Lung (tissue), 12 donors: ENCODE measurements around the gene LCLAT1. TPM values are rescaled to one million over a fixed set of nuclear protein-coding genes. Genes with fewer than 3 reads are reported as not detected.
A peak's percentile ranks its signal among the peaks of the same experiment; 100 is the strongest.

Experiments used
- ATAC-seq: fragments of 200-7000 bp; cut with Tn5 transposase; one replicate; pipeline ENCODE4 v1.9.1; 2020; ENCODE audit warnings: moderate number of reproducible peaks; ENCODE audit not compliant: insufficient read depth, low FRiP score
- DNase-seq, 3 donors: peaks; one replicate each; pipeline ENCODE4 v3.0.0-alpha.2; 2013 to 2017
- H3K27ac ChIP-seq, 2 donors: one replicate each; pipeline ENCODE4 v1.5.1; 2013; ENCODE audit warnings: mild to moderate bottlenecking in 2 of 2, moderate library complexity in 2 of 2, control low read depth in 1 of 2, inconsistent platforms in 1 of 2, low read depth in 1 of 2, low read length in 1 of 2
- H3K27me3 ChIP-seq, 3 donors: one replicate each; pipeline ENCODE4 v1.5.1; 2013; ENCODE audit warnings: low read length in 2 of 3; ENCODE audit not compliant: control insufficient read depth in 3 of 3, insufficient read depth in 3 of 3
- H3K36me3 ChIP-seq, 4 donors: one replicate each; pipeline ENCODE4 v1.5.1; 2013; ENCODE audit warnings: low read length in 4 of 4, mild to moderate bottlenecking in 1 of 4, moderate library complexity in 1 of 4; ENCODE audit not compliant: control insufficient read depth in 4 of 4, insufficient read depth in 4 of 4
- H3K4me1 ChIP-seq, 5 donors: one replicate each; pipeline ENCODE4 v1.5.1; 2013; ENCODE audit warnings: low read length in 5 of 5, mild to moderate bottlenecking in 2 of 5, moderate library complexity in 1 of 5; ENCODE audit not compliant: control insufficient read depth in 5 of 5, insufficient read depth in 5 of 5
- H3K4me3 ChIP-seq: one replicate; pipeline ENCODE4 v1.5.1; 2013; ENCODE audit warnings: mild to moderate bottlenecking, control low read depth, moderate library complexity
- H3K9ac ChIP-seq, 2 donors: one replicate each; pipeline ENCODE4 v1.5.1; 2013; ENCODE audit warnings: low read length in 2 of 2, control low read depth in 1 of 2; ENCODE audit not compliant: insufficient read depth in 1 of 2
- H3K9me3 ChIP-seq, 4 donors: one replicate each; pipeline ENCODE4 v1.5.1; 2013; ENCODE audit warnings: low read length in 3 of 4, mild to moderate bottlenecking in 1 of 4, moderate library complexity in 1 of 4; ENCODE audit not compliant: control insufficient read depth in 4 of 4, insufficient read depth in 3 of 4
- WGBS, 2 donors: extraction: QIAGEN DNeasy Blood & Tissue Kit; methylation state at CpG; one replicate each; pipeline ENCODE4 v1.1.7; 2013; 5-methylcytosine and 5-hydroxymethylcytosine counted together
- polyA plus RNA-seq, 2 donors: library from polyadenylated mRNA; stranded (reverse); fragments of 200-250 nt; gene quantifications; one replicate each; pipeline ENCODE4 v1.2.1, GENCODE V29; 2013
- total RNA-seq, 2 donors: library from RNA; depleted of rRNA in 1 of 2; stranded (reverse); fragments of >200 nt in 1 of 2; gene quantifications; one replicate each; pipeline ENCODE4 v1.2.1, GENCODE V29; 2014 to 2021
- TF ChIP-seq, protein P1 (sequence below): IDR thresholded peaks from 2 replicates; pipeline ENCODE4 v1.5.1; 2012; ENCODE audit warnings: mild to moderate bottlenecking; ENCODE audit errors: control extremely low read depth, extremely low read depth
- donor health status: control.
- donor health status: control.
- donor health status: Bipolar disorder and iron deficiency.
- donor health status: healthy.
- donor health status: DM: yes; HTN: yes; CAD: no.

The LCLAT1 gene
- total and polyA plus RNA-seq, 4 donors, result 2.4 to 24.2 (median 10.8) TPM

DNA sequence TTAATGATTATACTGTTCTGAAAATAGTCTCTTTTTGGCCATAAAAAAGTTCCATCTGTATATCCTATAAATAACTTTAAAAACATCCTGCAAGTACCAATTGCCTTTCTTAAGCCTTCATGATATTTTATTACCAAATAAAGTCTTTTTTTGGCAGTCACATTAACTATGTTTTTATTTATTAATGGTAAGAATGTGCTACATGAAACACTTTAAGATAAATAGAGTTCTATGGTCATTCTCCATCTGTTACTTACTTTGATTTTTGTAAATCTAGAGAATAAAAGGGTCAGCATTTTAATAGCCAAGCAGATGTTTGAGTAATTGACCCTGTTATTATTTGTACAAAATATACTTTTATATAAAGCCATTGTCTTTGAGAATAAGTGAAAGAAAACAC is 52.6 kb downstream of the LCLAT1 start:
- Histone ChIP-seq H3K27ac (no peak overlapping the region), H3K9me3 (peaks cover 0 to 9% (median 4%) of the 10 kb centered on the region in 4 donors), H3K4me1 (peaks cover 0 to 18% (median 5%) of the 10 kb centered on the region in 5 donors), H3K9ac (no peak overlapping the region), H3K4me3 (no peak overlapping the region), H3K27me3 (no peaks in the 10 kb centered on the region), H3K36me3 (peaks cover 0 to 2% (median 0%) of the 10 kb centered on the region in 4 donors)
- DNase-seq, result peak in 2 of 3 donors; percentile 90 to 94
- no peak for ATAC-seq
- TF ChIP-seq, protein P1, sequence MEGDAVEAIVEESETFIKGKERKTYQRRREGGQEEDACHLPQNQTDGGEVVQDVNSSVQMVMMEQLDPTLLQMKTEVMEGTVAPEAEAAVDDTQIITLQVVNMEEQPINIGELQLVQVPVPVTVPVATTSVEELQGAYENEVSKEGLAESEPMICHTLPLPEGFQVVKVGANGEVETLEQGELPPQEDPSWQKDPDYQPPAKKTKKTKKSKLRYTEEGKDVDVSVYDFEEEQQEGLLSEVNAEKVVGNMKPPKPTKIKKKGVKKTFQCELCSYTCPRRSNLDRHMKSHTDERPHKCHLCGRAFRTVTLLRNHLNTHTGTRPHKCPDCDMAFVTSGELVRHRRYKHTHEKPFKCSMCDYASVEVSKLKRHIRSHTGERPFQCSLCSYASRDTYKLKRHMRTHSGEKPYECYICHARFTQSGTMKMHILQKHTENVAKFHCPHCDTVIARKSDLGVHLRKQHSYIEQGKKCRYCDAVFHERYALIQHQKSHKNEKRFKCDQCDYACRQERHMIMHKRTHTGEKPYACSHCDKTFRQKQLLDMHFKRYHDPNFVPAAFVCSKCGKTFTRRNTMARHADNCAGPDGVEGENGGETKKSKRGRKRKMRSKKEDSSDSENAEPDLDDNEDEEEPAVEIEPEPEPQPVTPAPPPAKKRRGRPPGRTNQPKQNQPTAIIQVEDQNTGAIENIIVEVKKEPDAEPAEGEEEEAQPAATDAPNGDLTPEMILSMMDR, result no peak

DNA sequence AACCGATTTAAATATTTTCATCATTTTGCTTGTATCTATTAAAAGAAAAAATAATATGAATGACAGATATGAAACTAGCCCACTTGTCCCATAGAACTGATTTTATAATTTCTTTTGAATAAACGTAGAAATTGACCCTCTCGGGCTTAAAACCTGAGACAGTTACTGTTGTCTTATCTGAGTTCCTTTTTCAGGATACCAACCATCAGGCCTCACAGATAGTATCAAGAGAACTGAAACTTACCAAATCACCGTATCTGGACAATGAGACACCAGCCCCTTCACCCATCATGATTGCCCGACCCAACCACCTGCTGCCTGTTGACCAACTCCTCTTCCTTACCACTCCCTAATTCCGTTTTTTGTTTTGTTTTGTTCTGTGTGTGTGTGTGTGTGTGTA is 53.7 kb downstream of the LCLAT1 start:
- DNase-seq (no peak), ATAC-seq (no peak)
- no peak overlapping the region for H3K27ac ChIP-seq
- H3K9me3 ChIP-seq, result peaks cover 0 to 9% (median 4%) of the 10 kb centered on the region in 4 donors
- H3K36me3 ChIP-seq, result peaks cover 0 to 2% (median 0%) of the 10 kb centered on the region in 4 donors
- peaks cover 0 to 29% (median 10%) of the 10 kb centered on the region in 5 donors for H3K4me1 ChIP-seq
- TF ChIP-seq, protein P1, result no peak
- H3K4me3 ChIP-seq, result no peak overlapping the region
- H3K9ac ChIP-seq, result no peak overlapping the region
- 97 to 99% methylated on average over 6 of the region's 6 CpGs for WGBS, 2 donors
- no peaks in the 10 kb centered on the region for H3K27me3 ChIP-seq

DNA sequence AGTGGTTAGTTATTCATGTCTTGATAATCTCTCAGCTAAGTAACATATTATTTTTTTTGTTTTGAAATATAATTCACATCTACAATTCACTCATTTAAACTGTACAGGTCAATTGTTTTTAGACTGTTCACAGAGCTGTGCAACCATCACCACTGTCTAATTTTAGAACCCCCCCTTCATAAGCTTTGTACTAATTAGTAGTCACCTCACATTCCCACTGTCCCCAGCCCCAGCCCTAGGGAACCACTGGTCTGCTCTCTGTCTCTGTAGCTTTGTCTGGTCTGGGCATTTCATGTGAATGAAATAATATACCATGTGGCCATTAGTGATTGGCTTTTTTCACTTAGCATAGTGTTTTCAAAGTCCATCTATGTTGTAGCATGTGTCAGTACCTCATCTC is 55.3 kb downstream of the LCLAT1 start:
- Histone ChIP-seq H3K9ac (no peak overlapping the region), H3K4me3 (no peak overlapping the region), H3K27ac (no peak overlapping the region), H3K27me3 (no peaks in the 10 kb centered on the region), H3K9me3 (peaks cover 0 to 7% (median 3%) of the 10 kb centered on the region in 4 donors), H3K4me1 (peaks cover 0 to 35% (median 9%) of the 10 kb centered on the region in 5 donors), H3K36me3 (peaks cover 0 to 2% (median 0%) of the 10 kb centered on the region in 4 donors)
- DNase-seq (no peak), ATAC-seq (no peak)
- TF ChIP-seq, protein P1, result no peak
